Measurements from ENCODE around the gene ALB. TPM values are rescaled to one million over a fixed set of nuclear protein-coding genes. Genes with fewer than 3 reads are reported as not detected.
A peak's percentile ranks its signal among the peaks of the same experiment; 100 is the strongest.

The ALB gene
- total and polyA plus RNA-seq, 8 donors, result 179 to 1,006 (median 781) TPM

GRCh38 chr4:73459048-73459421, 54.9 kb downstream of the ALB start:
- Histone ChIP-seq H3K27me3 (no peaks in the 10 kb centered on the region), H3K4me3 (no peak overlapping the region), H3K9me3 (no peaks in the 10 kb centered on the region), H3K4me1 (peaks cover 0 to 4% (median 0%) of the 10 kb centered on the region in 3 donors), H3K27ac (no peak overlapping the region), H3K36me3 (no peaks in the 10 kb centered on the region)
- ATAC-seq, result no peak
- TF ChIP-seq, protein P1, sequence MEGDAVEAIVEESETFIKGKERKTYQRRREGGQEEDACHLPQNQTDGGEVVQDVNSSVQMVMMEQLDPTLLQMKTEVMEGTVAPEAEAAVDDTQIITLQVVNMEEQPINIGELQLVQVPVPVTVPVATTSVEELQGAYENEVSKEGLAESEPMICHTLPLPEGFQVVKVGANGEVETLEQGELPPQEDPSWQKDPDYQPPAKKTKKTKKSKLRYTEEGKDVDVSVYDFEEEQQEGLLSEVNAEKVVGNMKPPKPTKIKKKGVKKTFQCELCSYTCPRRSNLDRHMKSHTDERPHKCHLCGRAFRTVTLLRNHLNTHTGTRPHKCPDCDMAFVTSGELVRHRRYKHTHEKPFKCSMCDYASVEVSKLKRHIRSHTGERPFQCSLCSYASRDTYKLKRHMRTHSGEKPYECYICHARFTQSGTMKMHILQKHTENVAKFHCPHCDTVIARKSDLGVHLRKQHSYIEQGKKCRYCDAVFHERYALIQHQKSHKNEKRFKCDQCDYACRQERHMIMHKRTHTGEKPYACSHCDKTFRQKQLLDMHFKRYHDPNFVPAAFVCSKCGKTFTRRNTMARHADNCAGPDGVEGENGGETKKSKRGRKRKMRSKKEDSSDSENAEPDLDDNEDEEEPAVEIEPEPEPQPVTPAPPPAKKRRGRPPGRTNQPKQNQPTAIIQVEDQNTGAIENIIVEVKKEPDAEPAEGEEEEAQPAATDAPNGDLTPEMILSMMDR (IDR thresholded peaks at IDR 0.05), result no peak
- no peak for FAIRE-seq
- DNase-seq, result no peak
- intact Hi-C loops (cut with DNase I), result no loop called here
- 78% methylated on average over 3 of the region's 3 CpGs for WGBS, 2 donors

- no peaks in the 10 kb centered on the region for H3K9me3 ChIP-seq
- intact Hi-C loops (cut with DNase I), result no loop called here
- DNase-seq (no peak), ATAC-seq (no peak), FAIRE-seq (no peak)
- H3K4me1 ChIP-seq, result no peaks in the 10 kb centered on the region
- no peak overlapping the region for H3K4me3 ChIP-seq
- no peaks in the 10 kb centered on the region for H3K36me3 ChIP-seq
- no peaks in the 10 kb centered on the region for H3K27me3 ChIP-seq
- WGBS, 2 donors, result 67% methylated on average over 3 to 4 of the region's 4 CpGs
- no peak overlapping the region for H3K27ac ChIP-seq
- TF ChIP-seq, protein P1 (IDR thresholded peaks at IDR 0.05), result no peak
These were observed 56.9 kb downstream of the ALB start for GRCh38 chr4:73460913-73461522.

DNA sequence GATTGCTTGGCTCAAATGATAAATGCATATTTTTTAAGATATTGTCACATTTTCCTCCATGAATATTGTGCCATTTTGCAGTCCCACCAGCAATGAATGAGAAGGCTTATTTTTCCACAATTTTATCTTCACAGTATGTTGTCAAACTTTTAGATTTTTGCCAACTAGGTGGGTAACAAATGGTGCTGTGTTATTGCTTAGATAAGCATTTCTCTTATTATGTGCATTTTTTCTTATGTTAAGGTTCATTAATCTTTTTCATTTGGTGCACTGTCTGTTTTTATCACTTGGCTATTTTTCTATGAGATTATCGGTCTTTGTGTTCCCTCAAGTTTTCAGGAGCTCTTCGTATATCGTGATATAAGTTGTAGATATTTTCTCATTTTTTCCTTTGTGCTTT, 64.1 kb downstream of the ALB start:
- intact Hi-C loops (cut with DNase I), result no loop called here
- DNase-seq (no peak), FAIRE-seq (no peak), ATAC-seq (no peak)
- no peaks in the 10 kb centered on the region for H3K9me3 ChIP-seq
- H3K4me1 ChIP-seq, result peaks cover 0 to 4% (median 0%) of the 10 kb centered on the region in 3 donors
- H3K4me3 ChIP-seq, result no peak overlapping the region
- no peaks in the 10 kb centered on the region for H3K36me3 ChIP-seq
- H3K27ac ChIP-seq, result no peak overlapping the region
- WGBS, 2 donors, result 76 to 82% methylated on average over 3 of the region's 3 CpGs
- H3K27me3 ChIP-seq, result no peaks in the 10 kb centered on the region
- TF ChIP-seq, protein P1 (IDR thresholded peaks at IDR 0.05), result no peak

DNA sequence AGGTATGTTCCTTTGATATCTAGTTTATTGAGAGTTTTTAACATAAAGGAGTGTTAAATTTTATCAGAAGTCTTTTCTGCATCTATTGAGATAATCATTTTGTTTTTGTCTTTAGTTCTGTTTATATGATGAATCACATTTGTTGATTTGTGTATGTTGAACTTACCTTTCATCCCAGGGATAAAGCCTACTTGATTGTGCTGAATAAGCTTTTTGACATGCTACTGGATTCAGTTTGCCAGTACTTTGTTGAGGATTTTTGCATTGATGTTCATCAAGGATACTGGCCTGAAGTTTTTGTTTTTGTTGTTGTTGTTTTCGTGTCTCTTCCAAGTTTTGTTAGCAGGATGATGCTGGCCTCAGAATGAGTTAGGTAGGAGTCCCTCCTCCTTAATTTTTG, 66.6 kb downstream of the ALB start:
- no peak overlapping the region for H3K4me3 ChIP-seq

More for the DNA sequence above, 66.6 kb downstream of the ALB start:
- Histone ChIP-seq H3K27ac (no peak overlapping the region), H3K27me3 (no peaks in the 10 kb centered on the region), H3K9me3 (no peaks in the 10 kb centered on the region), H3K4me1 (peaks cover 0 to 4% (median 0%) of the 10 kb centered on the region in 3 donors), H3K36me3 (no peaks in the 10 kb centered on the region)
- WGBS, 2 donors, result 79 to 90% methylated on average over 1 of the region's 1 CpG
- TF ChIP-seq, protein P1 (IDR thresholded peaks at IDR 0.05), result no peak
- DNase-seq, result no peak
- ATAC-seq, result no peak
- FAIRE-seq, result peak; percentile 34
- intact Hi-C loops (cut with DNase I), result no loop called here

Other genes starting within 250 kb of the ALB start
- 10 to 100 TPM; 29.0 to 45.8 (median 32.4) TPM for gene ANKRD17, start 145.5 kb upstream of the ALB start, total RNA-seq
- gene ANKRD17, start 145.5 kb upstream of the ALB start, polyA plus RNA-seq, result 10 to 100 TPM in 1 of 2 donors, 1 to 10 TPM in 1; 7.7 to 13.5 TPM
- gene AFP, start 31.9 kb downstream of the ALB start, total RNA-seq, result 1 to 10 TPM in 1 of 6 donors, not detected in 5; 1.5 TPM
- gene AFP, start 31.9 kb downstream of the ALB start, polyA plus RNA-seq, result under 1 TPM in 1 of 2 donors, not detected in 1; 0.40 TPM
- gene AFM, start 77.5 kb downstream of the ALB start, total RNA-seq, result under 1 TPM; 0.08 to 0.44 (median 0.12) TPM
- gene AFM, start 77.5 kb downstream of the ALB start, polyA plus RNA-seq, result under 1 TPM; 0.30 to 0.82 TPM
- gene RASSF6, start 216.1 kb downstream of the ALB start, total RNA-seq, result 10 to 100 TPM in 1 of 6 donors, 1 to 10 TPM in 5; 3.1 to 10.2 (median 5.8) TPM
- gene RASSF6, start 216.1 kb downstream of the ALB start, polyA plus RNA-seq, result 1 to 10 TPM; 2.8 to 4.1 TPM